A549 (cell line): ENCODE results near the gene FNIP2. TPM values are rescaled to one million over a fixed set of nuclear protein-coding genes. Genes with fewer than 3 reads are reported as not detected.
"Not testable (repeated sequence)": the region's sequence is repeated elsewhere in the genome, so short reads cannot be mapped to it uniquely, and the experiment has no call there.

Experiments used
- ATAC-seq, 2 experiments: fragments of 200-7000 bp in 1 of 2; fragments of >200 bp in 1 of 2; cut with Nextera tagmentation in 1 of 2; cut with Tn5 transposase in 1 of 2; 3 replicates each; pipeline versions ENCODE4 v1.8.0 to v1.9.1; 2018 to 2020; ENCODE audit warnings: mild to moderate bottlenecking in 1 of 2, moderate library complexity in 1 of 2
- CTCF ChIA-PET: fragments of 300-600 bp; sonication (Branson Sonifier 250); formaldehyde crosslinking; extraction: SDS; loops from one replicate; lab custom pipeline; 2021; ENCODE audit warnings: antibody characterized with exemption, inconsistent platforms; lab: Yijun Ruan, JAX
- POLR2A ChIA-PET: fragments of 350-600 bp; formaldehyde crosslinking; extraction: SDS; loops from one replicate; lab custom pipeline; 2021; ENCODE audit warnings: antibody characterized with exemption, inconsistent platforms; lab: Yijun Ruan, JAX
- DNase-seq, 2 experiments: peaks; one replicate each; pipeline versions ENCODE4 v3.0.0 to v3.0.0-alpha.2; 2011 to 2016; ENCODE audit warnings: low read depth in 1 of 2, low spot score in 1 of 2
- FAIRE-seq: peaks from 2 replicates; lab custom pipeline; 2011; peaks lifted over from hg19 to GRCh38; lab: Jason Lieb, UNC
- H3K27ac ChIP-seq, 2 experiments: fragments of >200 bp; sonication (Bioruptor Twin); formaldehyde crosslinking; 3 replicates each; pipeline ENCODE4 v1.5.1; 2016 to 2017
- H3K4me1 ChIP-seq: fragments of >200 bp; sonication (Bioruptor Twin); formaldehyde crosslinking; 3 replicates; pipeline ENCODE4 v1.6.1; 2016
- H3K4me2 ChIP-seq: fragments of >200 bp; sonication (Bioruptor Twin); formaldehyde crosslinking; 3 replicates; pipeline ENCODE4 v1.6.1; 2016
- H3K4me3 ChIP-seq: fragments of >200 bp; sonication (Bioruptor Twin); formaldehyde crosslinking; 3 replicates; pipeline ENCODE4 v1.5.1; 2016
- H3K9me3 ChIP-seq: fragments of >200 bp; sonication (Bioruptor Twin); formaldehyde crosslinking; 3 replicates; pipeline ENCODE4 v1.6.1; 2016
- BCL3 ChIP-seq: fragments of >200 bp; sonication (Bioruptor Twin); formaldehyde crosslinking; IDR thresholded peaks from 3 replicates; pipeline ENCODE4 v1.6.1; 2016
- CBX8 ChIP-seq: fragments of 200-600 bp; sonication (generic); IDR thresholded peaks from 2 replicates; pipeline ENCODE4 v1.6.1; 2016
- CHD2 ChIP-seq: fragments of 150-350 bp; IDR thresholded peaks from 2 replicates; pipeline ENCODE4 v1.6.1; 2014; ENCODE audit warnings: low read length; ENCODE audit not compliant: partially characterized antibody
- CHD4 ChIP-seq: fragments of 200-600 bp; sonication (generic); IDR thresholded peaks from 2 replicates; pipeline ENCODE4 v1.6.1; 2016; ENCODE audit warnings: antibody characterized with exemption, mild to moderate bottlenecking, borderline replicate concordance
- EHF ChIP-seq: fragments of 250-450 bp; sonication (Bioruptor Pico); IDR thresholded peaks from 2 replicates; pipeline ENCODE4 v1.5.0; 2020; ENCODE audit warnings: mild to moderate bottlenecking
- EHMT2 ChIP-seq: fragments of 200-600 bp; sonication (generic); IDR thresholded peaks from 2 replicates; pipeline ENCODE4 v1.6.1; 2016; ENCODE audit warnings: antibody characterized with exemption, low read depth, mild to moderate bottlenecking, moderate library complexity
- EP300 ChIP-seq, 2 experiments: fragments of >200 bp; sonication (Bioruptor Twin); formaldehyde crosslinking; IDR thresholded peaks; 2 replicates in 1 of 2; 3 replicates in 1 of 2; pipeline ENCODE4 v1.6.1; 2016 to 2017
- FOSB ChIP-seq: fragments of 250-450 bp; sonication (Bioruptor Pico); IDR thresholded peaks from 2 replicates; pipeline ENCODE4 v1.5.0; 2020; ENCODE audit warnings: mild to moderate bottlenecking, moderate library complexity
- HOXA7 ChIP-seq: fragments of 250-450 bp; sonication (Bioruptor Pico); IDR thresholded peaks from 2 replicates; pipeline ENCODE4 v1.5.0; 2020; ENCODE audit warnings: mild to moderate bottlenecking, moderate library complexity
- HOXB5 ChIP-seq: fragments of 250-450 bp; sonication (Bioruptor Pico); IDR thresholded peaks from 2 replicates; pipeline ENCODE4 v1.5.0; 2020; ENCODE audit warnings: mild to moderate bottlenecking, moderate library complexity
- JUNB ChIP-seq: fragments of >200 bp; sonication (Bioruptor Twin); formaldehyde crosslinking; IDR thresholded peaks from 2 replicates; pipeline ENCODE4 v1.6.1; 2016
- KDM5A ChIP-seq: fragments of 200-600 bp; sonication (generic); IDR thresholded peaks from 2 replicates; pipeline ENCODE4 v1.6.1; 2016; ENCODE audit warnings: antibody characterized with exemption, mild to moderate bottlenecking
- MAFK ChIP-seq: fragments of 450-650 bp; IDR thresholded peaks from 2 replicates; pipeline ENCODE4 v1.6.1; 2014; ENCODE audit not compliant: partially characterized antibody
- NR3C1 ChIP-seq: fragments of >200 bp; sonication (Bioruptor Twin); formaldehyde crosslinking; IDR thresholded peaks from 3 replicates; pipeline ENCODE4 v1.6.1; 2017
- RAD21 ChIP-seq, 2 experiments: fragments of >200 bp in 1 of 2; sonication (Bioruptor Twin) in 1 of 2; formaldehyde crosslinking in 1 of 2; IDR thresholded peaks in 1 of 2; conservative IDR thresholded peaks in 1 of 2; 2 replicates in 1 of 2; 3 replicates in 1 of 2; pipeline ENCODE4 v1.6.1; 2012 to 2018; ENCODE audit warnings: inconsistent platforms in 1 of 2
- RARB ChIP-seq: fragments of 250-450 bp; sonication (Bioruptor Pico); IDR thresholded peaks from 2 replicates; pipeline ENCODE4 v1.8.0; 2021; ENCODE audit warnings: mild to moderate bottlenecking, moderate library complexity
- RFX5 ChIP-seq: fragments of 450-650 bp; IDR thresholded peaks from 2 replicates; pipeline ENCODE4 v1.7.1; 2014; ENCODE audit warnings: antibody characterized with exemption, mild to moderate bottlenecking, moderate library complexity
- RNF2 ChIP-seq: fragments of 200-600 bp; sonication (generic); IDR thresholded peaks from 2 replicates; pipeline ENCODE4 v1.6.1; 2016; ENCODE audit warnings: low read depth, mild to moderate bottlenecking, antibody characterized with exemption, moderate library complexity, borderline replicate concordance
- SMC3 ChIP-seq: fragments of >200 bp; sonication (Bioruptor Twin); formaldehyde crosslinking; IDR thresholded peaks from 3 replicates; pipeline ENCODE4 v1.6.1; 2018; ENCODE audit warnings: inconsistent platforms
- ZNF302 ChIP-seq: fragments of 250-450 bp; sonication (Bioruptor Pico); IDR thresholded peaks from 2 replicates; pipeline ENCODE4 v1.9.0; 2021; ENCODE audit warnings: inconsistent platforms, mild to moderate bottlenecking, moderate library complexity
- ZSCAN20 ChIP-seq: fragments of 250-450 bp; sonication (Bioruptor Pico); IDR thresholded peaks from 2 replicates; pipeline ENCODE4 v1.8.0; 2022; ENCODE audit warnings: mild to moderate bottlenecking, moderate library complexity
- WGBS: methylation state at CpG from one replicate; pipeline ENCODE4 v1.1.6; 2017; ENCODE audit errors: missing lambda C conversion rate; 5-methylcytosine and 5-hydroxymethylcytosine counted together
- polyA plus RNA-seq, 4 experiments: library from polyadenylated mRNA; depleted of rRNA in 3 of 4; stranded (reverse); fragments of >200 nt; fragmentation: RNase III in 1 of 4; extraction: RNeasy Plus Mini Kit Qiagen cat#74134 plus additional on column Dnase treatment in 1 of 4; gene quantifications; 2 replicates in 3 of 4; 3 replicates in 1 of 4; pipeline ENCODE4 v1.2.3, GENCODE V29; 2011 to 2017
- TF ChIP-seq, protein P1 (sequence below): fragments of 150-350 bp; IDR thresholded peaks from 2 replicates; pipeline ENCODE4 v1.6.1; 2014; ENCODE audit warnings: low read depth, mild to moderate bottlenecking, low read length

Gene FNIP2
- polyA plus RNA-seq, 2 of the 4 experiments (the other 2 are of a cell fraction), result 2.0 to 2.5 TPM

- no peak overlapping the region; a peak in 2 of 6 replicates for H3K27ac ChIP-seq
- FAIRE-seq (no peak), ATAC-seq (no peak), DNase-seq (no peak)
- H3K9me3 ChIP-seq, result no peaks in the 10 kb centered on the region
- TF ChIP-seq BCL3, result no peak
- TF ChIP-seq, protein P1, sequence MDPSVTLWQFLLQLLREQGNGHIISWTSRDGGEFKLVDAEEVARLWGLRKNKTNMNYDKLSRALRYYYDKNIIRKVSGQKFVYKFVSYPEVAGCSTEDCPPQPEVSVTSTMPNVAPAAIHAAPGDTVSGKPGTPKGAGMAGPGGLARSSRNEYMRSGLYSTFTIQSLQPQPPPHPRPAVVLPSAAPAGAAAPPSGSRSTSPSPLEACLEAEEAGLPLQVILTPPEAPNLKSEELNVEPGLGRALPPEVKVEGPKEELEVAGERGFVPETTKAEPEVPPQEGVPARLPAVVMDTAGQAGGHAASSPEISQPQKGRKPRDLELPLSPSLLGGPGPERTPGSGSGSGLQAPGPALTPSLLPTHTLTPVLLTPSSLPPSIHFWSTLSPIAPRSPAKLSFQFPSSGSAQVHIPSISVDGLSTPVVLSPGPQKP, result no peak
- H3K4me1 ChIP-seq, result peaks cover 28% of the 10 kb centered on the region
- CTCF ChIA-PET, result interaction anchor here (1.4 kb wide), 1 partner anchor 327 kb away, joined by 3 read pairs; no protein-coding TSS in a partner anchor
- H3K4me3 ChIP-seq, result no peak overlapping the region
- POLR2A ChIA-PET, result no interaction called here
- H3K4me2 ChIP-seq, result no peak overlapping the region; the same call in 2 of the 3 replicates
- 75% methylated on average over 1 of the region's 1 CpG for WGBS
Measured at GRCh38 chr4:158875455-158875854, 106.6 kb downstream of the FNIP2 start.

GRCh38 chr4:158877069-158877468 is 108.2 kb downstream of the FNIP2 start:
- ATAC-seq, result no peak
- ChIA-PET POLR2A (no interaction called here), CTCF (no interaction called here)
- Histone ChIP-seq H3K4me2 (no peak overlapping the region), H3K4me3 (no peak overlapping the region), H3K27ac (peak overlapping the region in 1 of 2 experiments; percentile 19; a peak in 1 of 6 replicates), H3K9me3 (no peaks in the 10 kb centered on the region), H3K4me1 (peaks cover 28% of the 10 kb centered on the region)
- TF ChIP-seq HOXB5 (CRISPR knock-in tag), result no peak
- no peak for TF ChIP-seq EHF (CRISPR knock-in tag)
- no peak for TF ChIP-seq CHD2
- no peak for TF ChIP-seq NR3C1
- no peak for TF ChIP-seq EHMT2
- no peak for TF ChIP-seq FOSB
- TF ChIP-seq RFX5, result no peak
- no peak for TF ChIP-seq ZNF302
- TF ChIP-seq RARB (CRISPR knock-in tag), result no peak
- no peak for TF ChIP-seq KDM5A
- no peak for TF ChIP-seq CBX8
- no peak for TF ChIP-seq RNF2
- TF ChIP-seq HOXA7 (CRISPR knock-in tag), result no peak
- no peak for TF ChIP-seq SMC3
- TF ChIP-seq EP300 (IDR thresholded peaks at IDR 0.05), result no peak
- TF ChIP-seq ZSCAN20 (CRISPR knock-in tag), result no peak
- TF ChIP-seq MAFK, result no peak
- TF ChIP-seq RAD21 (conservative IDR thresholded peaks at IDR 0.05 in 1 of 2, IDR thresholded peaks at IDR 0.05 in 1 of 2), result no peak
- TF ChIP-seq CHD4, result no peak
- TF ChIP-seq JUNB, result no peak
- no peak for FAIRE-seq
- 87% methylated on average over 4 of the region's 4 CpGs for WGBS
- no peak for DNase-seq

- FAIRE-seq, H3K4me1 ChIP-seq, CTCF ChIA-PET, POLR2A ChIA-PET, H3K4me3 ChIP-seq, H3K9me3 ChIP-seq, ATAC-seq, DNase-seq, H3K4me2 ChIP-seq, H3K27ac ChIP-seq: not testable (repeated sequence)
- 93% methylated on average over 8 of the region's 30 CpGs for WGBS
Measured at GRCh38 chr4:158882142-158882541, 113.3 kb downstream of the FNIP2 start.
